IPS DF 19.7 (cell line): ENCODE results near the gene MARCHF11.

Experiments used
- DNase-seq: peaks from one replicate; pipeline ENCODE4 v3.0.0-alpha.2; 2013; ENCODE audit warnings: low read depth, low spot score

MARCHF11 gene

GRCh38 chr5:16131878-16132277 lies 47.7 kb downstream of the MARCHF11 start:
- DNase-seq, result no peak

GRCh38 chr5:16128944-16129343 lies 50.6 kb downstream of the MARCHF11 start:
- DNase-seq, result no peak

GRCh38 chr5:16127865-16128544 lies 51.6 kb downstream of the MARCHF11 start:
- no peak for DNase-seq

GRCh38 chr5:16120579-16120978 lies 59.0 kb downstream of the MARCHF11 start:
- DNase-seq, result no peak

GRCh38 chr5:16119790-16120189 lies 59.8 kb downstream of the MARCHF11 start:
- DNase-seq, result no peak

GRCh38 chr5:16115140-16115539 lies 64.5 kb downstream of the MARCHF11 start:
- no peak for DNase-seq

- no peak for DNase-seq
Measured at GRCh38 chr5:16108418-16108817, 71.2 kb downstream of the MARCHF11 start.

GRCh38 chr5:16104961-16105360 lies 74.6 kb downstream of the MARCHF11 start:
- DNase-seq, result no peak

- DNase-seq, result no peak
Measured at GRCh38 chr5:16095612-16096011, 84.0 kb downstream of the MARCHF11 start.

GRCh38 chr5:16090270-16090669 lies 89.3 kb downstream of the MARCHF11 start:
- no peak for DNase-seq

GRCh38 chr5:16082982-16083381 lies 96.6 kb downstream of the MARCHF11 start:
- DNase-seq, result no peak

- DNase-seq, result no peak
Measured at GRCh38 chr5:16082053-16082452, 97.5 kb downstream of the MARCHF11 start.

GRCh38 chr5:16081376-16081955 lies 98.1 kb downstream of the MARCHF11 start:
- DNase-seq, result no peak

- no peak for DNase-seq
Measured at GRCh38 chr5:16076657-16077056, 102.9 kb downstream of the MARCHF11 start.

- no peak for DNase-seq
Measured at GRCh38 chr5:16074358-16074757, 105.2 kb downstream of the MARCHF11 start.

GRCh38 chr5:16072616-16073015 lies 107.0 kb downstream of the MARCHF11 start:
- no peak for DNase-seq

GRCh38 chr5:16067415-16067814 lies 112.2 kb downstream of the MARCHF11 start:
- DNase-seq, result no peak

- no peak for DNase-seq
Measured at GRCh38 chr5:16066810-16067209, 112.8 kb downstream of the MARCHF11 start.

- no peak for DNase-seq
Measured at GRCh38 chr5:16066320-16066719, 113.3 kb downstream of the MARCHF11 start.

GRCh38 chr5:16065831-16066230 lies 113.8 kb downstream of the MARCHF11 start:
- no peak for DNase-seq

- no peak for DNase-seq
Measured at GRCh38 chr5:16064135-16064893, 115.3 kb downstream of the MARCHF11 start.

GRCh38 chr5:16061163-16061562 lies 118.4 kb downstream of the MARCHF11 start:
- DNase-seq, result no peak

GRCh38 chr5:16057277-16057676 lies 122.3 kb downstream of the MARCHF11 start:
- no peak for DNase-seq
